Measurements from ENCODE around the gene HIGD1A. TPM values are rescaled to one million over a fixed set of nuclear protein-coding genes. Genes with fewer than 3 reads are reported as not detected.

HIGD1A gene
- total and polyA plus RNA-seq, 9 of the 15 experiments (the other 6 are each of a cell fraction or from before 2014, with no cell fraction given): 165 to 1,185 (median 333) TPM

- TF ChIP-seq, protein P1, sequence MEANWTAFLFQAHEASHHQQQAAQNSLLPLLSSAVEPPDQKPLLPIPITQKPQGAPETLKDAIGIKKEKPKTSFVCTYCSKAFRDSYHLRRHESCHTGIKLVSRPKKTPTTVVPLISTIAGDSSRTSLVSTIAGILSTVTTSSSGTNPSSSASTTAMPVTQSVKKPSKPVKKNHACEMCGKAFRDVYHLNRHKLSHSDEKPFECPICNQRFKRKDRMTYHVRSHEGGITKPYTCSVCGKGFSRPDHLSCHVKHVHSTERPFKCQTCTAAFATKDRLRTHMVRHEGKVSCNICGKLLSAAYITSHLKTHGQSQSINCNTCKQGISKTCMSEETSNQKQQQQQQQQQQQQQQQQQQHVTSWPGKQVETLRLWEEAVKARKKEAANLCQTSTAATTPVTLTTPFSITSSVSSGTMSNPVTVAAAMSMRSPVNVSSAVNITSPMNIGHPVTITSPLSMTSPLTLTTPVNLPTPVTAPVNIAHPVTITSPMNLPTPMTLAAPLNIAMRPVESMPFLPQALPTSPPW (CRISPR knock-in tag; IDR thresholded peaks at IDR 0.05): peak; percentile 51; the same call in 1 of the 2 replicates
- TF ChIP-seq SMAD4 (CRISPR knock-in tag; conservative IDR thresholded peaks at IDR 0.05) (no peak), CAMTA2 (CRISPR knock-in tag; conservative IDR thresholded peaks at IDR 0.05) (no peak), JUNB (CRISPR knock-in tag; conservative IDR thresholded peaks at IDR 0.05) (no peak), RB1 (IDR thresholded peaks at IDR 0.05; ENCODE audit: low read depth) (peak; percentile 64; the same call in 1 of the 2 replicates), ZNF830 (CRISPR knock-in tag; IDR thresholded peaks at IDR 0.05) (0 out of 2 replicates have a peak, but pooled peaks have one; percentile 42), TAF15 (IDR thresholded peaks at IDR 0.05; ENCODE audit: low read depth, low read length) (no peak), HNRNPLL (IDR thresholded peaks at IDR 0.05; ENCODE audit: low read depth, low read length, poor library complexity, severe bottlenecking) (no peak), FOXK2 (conservative IDR thresholded peaks at IDR 0.05 in 1 of 2, IDR thresholded peaks at IDR 0.05 in 1 of 2; ENCODE audit: low read depth in 2 of 2) (no peak), CREM (IDR thresholded peaks at IDR 0.05; ENCODE audit: low read depth) (peak; percentile 55), XRCC5 (IDR thresholded peaks at IDR 0.05; ENCODE audit: low read depth, low read length) (peak; percentile 80; the same call in 1 of the 2 replicates), SMC3 (conservative IDR thresholded peaks at IDR 0.05; ENCODE audit: insufficient read depth, low read depth, low read length) (peak; percentile 90), ARID3A (IDR thresholded peaks at IDR 0.05; ENCODE audit: borderline replicate concordance, low read depth, low read length) (0 out of 2 replicates have a peak, but pooled peaks have one; percentile 16), POLR2H (tag; IDR thresholded peaks at IDR 0.05; ENCODE audit: low read depth) (no peak), STAG1 (CRISPR knock-in tag; IDR thresholded peaks at IDR 0.05; ENCODE audit: borderline replicate concordance) (peak; percentile 32; the same call in 1 of the 2 replicates), C11orf30 (IDR thresholded peaks at IDR 0.05; ENCODE audit: low read depth) (no peak), SAFB (IDR thresholded peaks at IDR 0.05; ENCODE audit: borderline replicate concordance, low read depth, low read length) (no peak), POLR2AphosphoS2 (IDR thresholded peaks at IDR 0.05; ENCODE audit: low read length) (no peak), NCOA2 (IDR thresholded peaks at IDR 0.05; ENCODE audit: partially characterized antibody in 2 of 2) (no peak), ZNF583 (CRISPR knock-in tag; IDR thresholded peaks at IDR 0.05) (no peak), E2F3 (CRISPR knock-in tag; IDR thresholded peaks at IDR 0.05) (no peak), PCBP2 (IDR thresholded peaks at IDR 0.05; ENCODE audit: low read depth, low read length, poor library complexity, severe bottlenecking) (no peak), NR2C1 (IDR thresholded peaks at IDR 0.05) (no peak), NR2C1 (tag; IDR thresholded peaks at IDR 0.05) (no peak), MAFG (tag; conservative IDR thresholded peaks at IDR 0.05) (no peak), ZSCAN29 (IDR thresholded peaks at IDR 0.05) (no peak), HOXB6 (CRISPR knock-in tag; IDR thresholded peaks at IDR 0.05; ENCODE audit: borderline replicate concordance) (no peak), ZNF766 (CRISPR knock-in tag; conservative IDR thresholded peaks at IDR 0.05) (peak; percentile 88), ATF7 (IDR thresholded peaks at IDR 0.05) (no peak), ZNF444 (CRISPR knock-in tag; IDR thresholded peaks at IDR 0.05) (no peak), ARID2 (IDR thresholded peaks at IDR 0.05) (0 out of 2 replicates have a peak, but pooled peaks have one; percentile 53)
Observed at GRCh38 chr3:42831321-42831713, 27.0 kb upstream of the HIGD1A start (continued).
